ENCODE results near the gene EVI5. TPM values are rescaled to one million over a fixed set of nuclear protein-coding genes. Genes with fewer than 3 reads are reported as not detected.

The EVI5 gene
- 11.0 and 21.3 TPM in 2 replicates for total RNA-seq (2014; rRNA removed; shearing (Covaris generic))

GRCh38 chr1:92784639-92785500 lies at the start of gene EVI5:
Gene EVI5 (minus strand): TSS chr1:92785108. CDS start chr1:92736546, 48,562 bp downstream.
- DNase-seq (ENCODE audit: low spot score) = peak; percentile 85

GRCh38 chr1:92834617-92835016 lies 49.7 kb upstream of the EVI5 start:
- no peak for DNase-seq (ENCODE audit: low spot score)

GRCh38 chr1:92833840-92834239 lies 48.9 kb upstream of the EVI5 start:
- DNase-seq (ENCODE audit: low spot score) = no peak

GRCh38 chr1:92832537-92833114 lies 47.7 kb upstream of the EVI5 start:
- no peak for DNase-seq (ENCODE audit: low spot score)

GRCh38 chr1:92831762-92832536 lies 47.0 kb upstream of the EVI5 start, which contains the start of gene RPL5:
Gene RPL5 (plus strand): TSS chr1:92832040. CDS start chr1:92832115, 75 bp downstream.
- peak; percentile 85 for DNase-seq (ENCODE audit: low spot score)

- no peak for DNase-seq (ENCODE audit: low spot score)
These were observed 46.5 kb upstream of the EVI5 start for GRCh38 chr1:92831368-92831761.

- no peak for DNase-seq (ENCODE audit: low spot score)
These were observed 41.9 kb upstream of the EVI5 start for GRCh38 chr1:92826792-92827191.

GRCh38 chr1:92822879-92823278 lies 38.0 kb upstream of the EVI5 start:
- DNase-seq (ENCODE audit: low spot score) = peak; percentile 15

GRCh38 chr1:92820551-92820950 lies 35.6 kb upstream of the EVI5 start:
- no peak for DNase-seq (ENCODE audit: low spot score)

GRCh38 chr1:92820024-92820423 lies 35.1 kb upstream of the EVI5 start:
- DNase-seq (ENCODE audit: low spot score) = no peak

- no peak for DNase-seq (ENCODE audit: low spot score)
These were observed 33.3 kb upstream of the EVI5 start for GRCh38 chr1:92817986-92818764.

- no peak for DNase-seq (ENCODE audit: low spot score)
These were observed 32.3 kb upstream of the EVI5 start for GRCh38 chr1:92817137-92817697.

GRCh38 chr1:92816732-92817131 lies 31.8 kb upstream of the EVI5 start:
- DNase-seq (ENCODE audit: low spot score) = no peak

- no peak for DNase-seq (ENCODE audit: low spot score)
These were observed 23.5 kb upstream of the EVI5 start for GRCh38 chr1:92808381-92808780.

GRCh38 chr1:92805216-92805615 lies 20.3 kb upstream of the EVI5 start:
- no peak for DNase-seq (ENCODE audit: low spot score)

- peak; percentile 96 for DNase-seq (ENCODE audit: low spot score)
These were observed 19.9 kb upstream of the EVI5 start for GRCh38 chr1:92804721-92805201.

- DNase-seq (ENCODE audit: low spot score) = no peak
These were observed 18.4 kb upstream of the EVI5 start for GRCh38 chr1:92803140-92803887.

- DNase-seq (ENCODE audit: low spot score) = no peak
These were observed 13.1 kb upstream of the EVI5 start for GRCh38 chr1:92797961-92798360.

- DNase-seq (ENCODE audit: low spot score) = no peak
These were observed 12.4 kb upstream of the EVI5 start for GRCh38 chr1:92797297-92797696.

GRCh38 chr1:92795166-92795565 lies 10.3 kb upstream of the EVI5 start:
- DNase-seq (ENCODE audit: low spot score) = no peak
